ENCODE measurements around the gene RIOX2.

DNA sequence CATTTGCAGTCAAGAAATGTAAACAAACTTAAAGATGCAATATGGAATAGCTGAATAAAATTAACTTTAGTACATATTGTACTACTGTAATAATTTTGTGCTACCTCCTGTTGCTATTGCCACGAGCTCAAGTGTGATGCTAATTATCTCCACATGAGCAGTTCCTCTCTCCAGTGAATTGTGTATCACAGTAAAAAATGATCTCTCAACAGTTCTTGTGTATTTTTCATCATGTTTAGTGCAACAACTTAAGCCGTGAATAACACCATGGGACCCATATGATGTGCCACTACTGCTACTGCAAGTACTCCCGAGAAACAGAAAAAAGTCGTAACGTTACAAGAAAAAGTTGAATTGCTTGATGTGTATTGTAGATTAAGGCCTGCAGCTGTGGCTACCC lies 12.4 kb downstream of the RIOX2 start:
- no peak for TF ChIP-seq EZH2phosphoT487 (IDR thresholded peaks at IDR 0.05; ENCODE audit: insufficient read depth, low read depth)
- TF ChIP-seq EZH2 (IDR thresholded peaks at IDR 0.05; ENCODE audit: insufficient read depth, poor library complexity, severe bottlenecking), result no peak

Data from GM23248 (cell line).